Neural cell (in vitro differentiated cells): Measurements from ENCODE around the gene RAB6D.

Experiments
- EP300 ChIP-seq: fragments of 450-650 bp; conservative IDR thresholded peaks from 2 replicates; pipeline ENCODE4 v1.6.1; 2014; ENCODE audit warnings: antibody characterized with exemption, mild to moderate bottlenecking, moderate library complexity; ENCODE audit not compliant: poor library complexity, severe bottlenecking
- TF ChIP-seq, protein P1 (sequence below): fragments of 450-650 bp; IDR thresholded peaks from 2 replicates; pipeline ENCODE4 v1.5.1; 2014; ENCODE audit warnings: antibody characterized with exemption, mild to moderate bottlenecking, moderate library complexity; ENCODE audit not compliant: poor library complexity, severe bottlenecking

DNA sequence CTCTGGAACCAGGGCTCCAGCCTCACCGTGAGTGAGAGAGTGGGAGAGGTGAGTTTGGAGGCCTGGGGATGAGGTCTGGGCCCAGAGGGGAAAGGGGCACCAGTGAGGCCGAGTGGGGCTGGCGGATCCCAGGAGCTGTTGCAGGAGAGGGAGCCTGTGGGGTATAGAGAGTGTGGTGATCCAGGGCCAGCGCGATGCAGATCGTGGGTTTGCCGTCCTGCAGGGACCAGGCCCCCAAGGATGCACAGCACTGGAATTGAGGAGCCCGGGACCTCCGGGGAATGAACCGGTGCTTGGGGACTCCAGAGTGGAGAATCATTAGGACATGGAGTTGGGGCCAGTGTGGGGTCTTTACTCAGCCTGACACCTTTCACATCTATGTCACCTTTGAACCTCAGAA is 25.7 kb upstream of the RAB6D start:
- no peak for TF ChIP-seq EP300
- TF ChIP-seq, protein P1, sequence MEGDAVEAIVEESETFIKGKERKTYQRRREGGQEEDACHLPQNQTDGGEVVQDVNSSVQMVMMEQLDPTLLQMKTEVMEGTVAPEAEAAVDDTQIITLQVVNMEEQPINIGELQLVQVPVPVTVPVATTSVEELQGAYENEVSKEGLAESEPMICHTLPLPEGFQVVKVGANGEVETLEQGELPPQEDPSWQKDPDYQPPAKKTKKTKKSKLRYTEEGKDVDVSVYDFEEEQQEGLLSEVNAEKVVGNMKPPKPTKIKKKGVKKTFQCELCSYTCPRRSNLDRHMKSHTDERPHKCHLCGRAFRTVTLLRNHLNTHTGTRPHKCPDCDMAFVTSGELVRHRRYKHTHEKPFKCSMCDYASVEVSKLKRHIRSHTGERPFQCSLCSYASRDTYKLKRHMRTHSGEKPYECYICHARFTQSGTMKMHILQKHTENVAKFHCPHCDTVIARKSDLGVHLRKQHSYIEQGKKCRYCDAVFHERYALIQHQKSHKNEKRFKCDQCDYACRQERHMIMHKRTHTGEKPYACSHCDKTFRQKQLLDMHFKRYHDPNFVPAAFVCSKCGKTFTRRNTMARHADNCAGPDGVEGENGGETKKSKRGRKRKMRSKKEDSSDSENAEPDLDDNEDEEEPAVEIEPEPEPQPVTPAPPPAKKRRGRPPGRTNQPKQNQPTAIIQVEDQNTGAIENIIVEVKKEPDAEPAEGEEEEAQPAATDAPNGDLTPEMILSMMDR: no peak
